A673 (cell line): ENCODE measurements around the gene CA5A.

ENCODE experiments used
- EZH2 ChIP-seq: fragments of 200-600 bp; sonication (generic); IDR thresholded peaks from 2 replicates; pipeline ENCODE4 v1.6.1; 2017; ENCODE audit warnings: borderline replicate concordance, low read depth, mild to moderate bottlenecking, mixed read lengths, antibody characterized with exemption, low read length; ENCODE audit not compliant: poor library complexity, severe bottlenecking
- TF ChIP-seq, protein P1 (sequence below): fragments of 300-800, 200-600 bp; sonication (generic); conservative IDR thresholded peaks from 2 replicates; pipeline ENCODE4 v1.5.1; 2017; ENCODE audit warnings: low read depth, mild to moderate bottlenecking, antibody characterized with exemption, low read length, moderate library complexity, mixed read lengths

DNA sequence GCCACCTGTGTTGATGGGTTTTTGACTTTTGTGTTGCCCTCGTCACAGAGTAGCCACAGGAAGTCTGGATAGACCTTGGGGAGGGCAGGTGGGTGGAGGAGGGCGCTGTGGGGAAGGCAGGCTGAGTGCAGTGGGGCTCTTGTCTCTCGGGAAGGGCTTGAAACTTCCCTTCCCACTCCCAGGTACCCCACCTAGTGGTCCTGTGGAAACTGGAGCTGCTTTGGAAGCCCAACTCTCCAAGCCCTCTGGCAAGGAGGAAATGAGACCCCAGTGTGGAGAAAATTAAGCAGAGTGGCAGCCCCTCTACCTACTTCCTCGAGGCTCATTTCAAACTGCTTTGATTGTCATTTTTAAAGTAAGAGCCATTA, 9.2 kb downstream of the CA5A start:
- TF ChIP-seq, protein P1, sequence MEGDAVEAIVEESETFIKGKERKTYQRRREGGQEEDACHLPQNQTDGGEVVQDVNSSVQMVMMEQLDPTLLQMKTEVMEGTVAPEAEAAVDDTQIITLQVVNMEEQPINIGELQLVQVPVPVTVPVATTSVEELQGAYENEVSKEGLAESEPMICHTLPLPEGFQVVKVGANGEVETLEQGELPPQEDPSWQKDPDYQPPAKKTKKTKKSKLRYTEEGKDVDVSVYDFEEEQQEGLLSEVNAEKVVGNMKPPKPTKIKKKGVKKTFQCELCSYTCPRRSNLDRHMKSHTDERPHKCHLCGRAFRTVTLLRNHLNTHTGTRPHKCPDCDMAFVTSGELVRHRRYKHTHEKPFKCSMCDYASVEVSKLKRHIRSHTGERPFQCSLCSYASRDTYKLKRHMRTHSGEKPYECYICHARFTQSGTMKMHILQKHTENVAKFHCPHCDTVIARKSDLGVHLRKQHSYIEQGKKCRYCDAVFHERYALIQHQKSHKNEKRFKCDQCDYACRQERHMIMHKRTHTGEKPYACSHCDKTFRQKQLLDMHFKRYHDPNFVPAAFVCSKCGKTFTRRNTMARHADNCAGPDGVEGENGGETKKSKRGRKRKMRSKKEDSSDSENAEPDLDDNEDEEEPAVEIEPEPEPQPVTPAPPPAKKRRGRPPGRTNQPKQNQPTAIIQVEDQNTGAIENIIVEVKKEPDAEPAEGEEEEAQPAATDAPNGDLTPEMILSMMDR: no peak
- no peak for TF ChIP-seq EZH2
